ENCODE data around the gene ANKRD52.
"Not testable (repeated sequence)": the region's sequence is repeated elsewhere in the genome, so short reads cannot be mapped to it uniquely, and the experiment has no call there.

Gene ANKRD52

DNA sequence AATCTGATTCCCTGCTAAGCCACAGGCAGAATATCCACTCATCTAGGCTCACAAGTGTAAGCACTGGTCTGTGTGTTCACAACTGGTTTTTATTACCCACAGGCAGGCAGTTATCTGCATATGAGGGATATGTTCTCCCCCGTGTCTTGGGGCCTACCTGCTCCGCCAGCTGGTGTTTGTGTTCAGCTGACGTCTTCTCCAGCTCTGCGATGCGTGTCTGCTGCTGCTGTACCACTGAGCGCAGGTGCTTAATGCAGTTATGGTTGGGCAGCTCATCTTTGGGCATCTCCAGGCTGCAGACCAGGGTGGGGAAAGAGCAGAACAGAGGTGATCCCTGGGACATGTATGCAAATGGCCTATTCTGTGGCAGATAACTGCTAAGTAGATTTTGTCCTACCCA, 50.2 kb downstream of the ANKRD52 start:
- Histone ChIP-seq H3K79me2 (ENCODE audit: control insufficient read depth, insufficient read depth, low read length, unreplicated experiment) (no peaks in the 10 kb centered on the region), H3K36me3 (ENCODE audit: insufficient read depth, low read length) (peaks cover 22% of the 10 kb centered on the region), H3K4me3 (ENCODE audit: low read depth, low read length) (no peak overlapping the region), H3K27ac (ENCODE audit: low read depth, low read length) (no peak overlapping the region), H2AFZ (ENCODE audit: low read length, unreplicated experiment) (no peak overlapping the region), H3K4me1 (ENCODE audit: control insufficient read depth, insufficient read depth, low read length, unreplicated experiment) (peaks cover 9% of the 10 kb centered on the region), H3K27me3 (ENCODE audit: insufficient read depth, low read length) (no peaks in the 10 kb centered on the region)

DNA sequence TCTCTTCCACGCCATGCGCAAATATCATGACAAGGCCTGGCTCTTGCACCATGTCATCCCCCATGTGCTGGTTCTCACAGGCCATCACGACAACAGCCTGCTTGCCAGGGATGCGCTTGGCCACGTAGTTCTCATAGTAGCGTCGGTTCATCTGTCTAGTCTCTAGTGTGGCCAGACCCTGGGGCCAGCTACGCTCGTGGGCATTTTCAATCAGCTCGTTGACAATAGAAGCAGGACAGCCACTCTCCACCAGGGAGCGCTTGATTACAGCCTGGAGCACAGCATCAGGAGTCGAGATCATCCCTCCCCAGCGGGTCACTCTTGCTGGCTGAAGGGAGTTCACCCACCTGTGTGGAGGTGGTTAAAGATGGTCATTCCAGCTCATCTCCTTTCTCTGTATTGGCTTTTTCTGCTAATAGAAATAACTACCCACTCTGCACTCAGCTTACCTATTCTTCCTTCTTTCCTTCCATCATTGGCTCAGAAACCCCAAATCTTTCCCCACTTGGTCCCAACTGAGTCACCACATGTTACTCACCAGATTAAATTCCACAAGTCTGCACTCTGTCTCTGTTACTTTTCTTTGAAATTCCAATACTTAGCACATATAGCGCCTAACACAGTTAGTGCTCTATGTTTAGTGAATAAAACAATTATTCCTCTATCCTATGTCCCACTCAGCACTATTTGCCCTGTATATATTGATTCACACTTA, 51.6 kb downstream of the ANKRD52 start:
- peaks cover 15% of the 10 kb centered on the region for H3K36me3 ChIP-seq (ENCODE audit: insufficient read depth, low read length)
- H3K27me3 ChIP-seq (ENCODE audit: insufficient read depth, low read length), result no peaks in the 10 kb centered on the region
- H3K27ac ChIP-seq (ENCODE audit: low read depth, low read length), result peak overlapping the region; percentile 17; the same call in 1 of the 2 replicates

DNA sequence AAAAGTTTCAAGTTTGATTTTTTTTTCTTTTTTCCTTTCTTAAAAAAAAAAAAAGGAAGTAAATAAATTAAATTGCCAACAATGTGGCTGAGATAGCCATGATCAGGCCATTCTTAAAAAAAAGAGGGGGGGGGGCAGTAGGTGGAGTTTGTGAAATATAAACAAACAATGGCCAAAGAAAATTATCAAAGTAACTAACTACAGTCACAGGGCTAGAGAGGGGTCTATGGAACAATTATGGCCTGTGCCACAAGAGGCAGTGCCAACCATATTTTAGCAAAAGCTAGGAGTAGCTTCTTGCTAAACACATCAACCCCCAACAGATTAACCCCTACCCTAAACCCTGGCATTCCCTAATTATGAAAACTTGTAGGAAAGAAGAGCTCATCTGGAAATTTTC, 52.7 kb downstream of the ANKRD52 start:
- Histone ChIP-seq H3K4me3 (ENCODE audit: low read depth, low read length) (no peak overlapping the region), H2AFZ (ENCODE audit: low read length, unreplicated experiment) (no peak overlapping the region), H3K36me3 (ENCODE audit: insufficient read depth, low read length) (peaks cover 15% of the 10 kb centered on the region), H3K79me2 (ENCODE audit: control insufficient read depth, insufficient read depth, low read length, unreplicated experiment) (no peaks in the 10 kb centered on the region), H3K4me1 (ENCODE audit: control insufficient read depth, insufficient read depth, low read length, unreplicated experiment) (peaks cover 9% of the 10 kb centered on the region), H3K27ac (ENCODE audit: low read depth, low read length) (no peak overlapping the region), H3K27me3 (ENCODE audit: insufficient read depth, low read length) (no peaks in the 10 kb centered on the region)

More for the DNA sequence above, 51.6 kb downstream of the ANKRD52 start:
- Histone ChIP-seq H2AFZ (ENCODE audit: low read length, unreplicated experiment) (no peak overlapping the region), H3K4me1 (ENCODE audit: control insufficient read depth, insufficient read depth, low read length, unreplicated experiment) (peaks cover 9% of the 10 kb centered on the region), H3K4me3 (ENCODE audit: low read depth, low read length) (no peak overlapping the region), H3K79me2 (ENCODE audit: control insufficient read depth, insufficient read depth, low read length, unreplicated experiment) (no peaks in the 10 kb centered on the region)

DNA sequence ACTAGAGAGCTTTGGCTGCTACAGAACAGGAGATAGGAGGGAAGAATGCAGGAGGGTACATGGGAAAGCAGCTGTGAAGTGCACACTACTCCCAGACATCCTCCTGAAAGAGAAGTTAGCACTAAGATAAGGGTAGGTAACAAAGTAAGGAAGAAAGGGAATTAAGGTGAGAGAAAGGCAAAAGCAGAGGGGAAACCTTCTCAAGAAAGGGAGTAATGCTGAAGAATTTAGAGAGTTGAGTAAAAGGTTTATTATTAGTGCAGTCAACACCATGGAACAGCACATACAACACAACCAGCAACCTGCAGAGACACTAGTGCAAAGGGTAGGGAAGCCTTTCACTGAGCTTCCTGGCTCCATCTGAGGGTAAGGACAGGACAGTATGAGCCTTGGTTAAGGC, 53.9 kb downstream of the ANKRD52 start:
- Histone ChIP-seq H3K79me2 (ENCODE audit: control insufficient read depth, insufficient read depth, low read length, unreplicated experiment) (no peaks in the 10 kb centered on the region), H3K27ac (ENCODE audit: low read depth, low read length) (no peak overlapping the region), H2AFZ (ENCODE audit: low read length, unreplicated experiment) (no peak overlapping the region), H3K27me3 (ENCODE audit: insufficient read depth, low read length) (no peaks in the 10 kb centered on the region), H3K4me1 (ENCODE audit: control insufficient read depth, insufficient read depth, low read length, unreplicated experiment) (peaks cover 9% of the 10 kb centered on the region), H3K4me3 (ENCODE audit: low read depth, low read length) (no peak overlapping the region), H3K36me3 (ENCODE audit: insufficient read depth, low read length) (peaks cover 11% of the 10 kb centered on the region)

DNA sequence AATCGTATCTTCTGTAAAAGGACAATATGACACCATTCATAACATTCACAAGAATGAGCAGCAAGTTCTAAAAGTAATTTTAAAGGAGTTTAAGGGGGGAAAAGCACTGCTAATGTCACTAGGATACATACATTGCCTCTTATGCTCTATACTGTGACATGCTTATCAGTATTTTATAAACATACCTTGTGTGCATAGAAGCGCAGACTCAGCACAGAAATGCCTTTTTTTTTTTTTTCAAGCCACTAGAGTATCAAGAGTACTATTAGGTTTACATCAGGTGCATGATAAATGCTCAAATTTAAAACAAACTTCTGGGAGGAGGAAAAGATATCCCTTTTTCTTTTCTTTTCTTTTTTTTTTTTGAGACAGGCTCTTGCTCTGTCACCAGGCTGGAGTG, 55.3 kb downstream of the ANKRD52 start:
- H3K36me3 ChIP-seq (ENCODE audit: insufficient read depth, low read length), result peaks cover 11% of the 10 kb centered on the region
- H3K4me3 ChIP-seq (ENCODE audit: low read depth, low read length), result no peak overlapping the region
- peaks cover 9% of the 10 kb centered on the region for H3K4me1 ChIP-seq (ENCODE audit: control insufficient read depth, insufficient read depth, low read length, unreplicated experiment)
- no peak overlapping the region for H2AFZ ChIP-seq (ENCODE audit: low read length, unreplicated experiment)
- no peaks in the 10 kb centered on the region for H3K79me2 ChIP-seq (ENCODE audit: control insufficient read depth, insufficient read depth, low read length, unreplicated experiment)
- no peak overlapping the region for H3K27ac ChIP-seq (ENCODE audit: low read depth, low read length)
- no peaks in the 10 kb centered on the region for H3K27me3 ChIP-seq (ENCODE audit: insufficient read depth, low read length)

DNA sequence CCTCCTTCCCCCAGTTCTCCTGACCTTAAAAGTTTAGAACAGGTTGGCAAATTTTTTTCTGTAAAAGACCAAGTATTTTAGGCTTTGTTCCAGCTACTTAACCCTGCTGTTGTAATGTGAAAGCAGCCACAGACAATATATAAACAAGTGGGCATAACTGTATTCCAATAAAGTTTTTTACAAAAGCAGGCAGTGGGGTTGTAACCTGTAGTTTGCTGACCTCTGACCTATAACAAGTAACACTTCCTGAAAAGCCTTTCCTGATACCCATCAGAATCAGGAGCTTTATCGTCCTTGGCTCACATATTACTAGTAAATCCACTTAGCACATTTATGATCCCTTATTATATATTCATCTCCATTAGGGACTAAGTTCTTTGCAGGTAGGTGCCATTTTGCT, 55.8 kb downstream of the ANKRD52 start:
- peaks cover 11% of the 10 kb centered on the region for H3K36me3 ChIP-seq (ENCODE audit: insufficient read depth, low read length)
- H3K27me3 ChIP-seq (ENCODE audit: insufficient read depth, low read length), result no peaks in the 10 kb centered on the region
- no peak overlapping the region for H3K27ac ChIP-seq (ENCODE audit: low read depth, low read length)
- no peaks in the 10 kb centered on the region for H3K79me2 ChIP-seq (ENCODE audit: control insufficient read depth, insufficient read depth, low read length, unreplicated experiment)
- H3K4me1 ChIP-seq (ENCODE audit: control insufficient read depth, insufficient read depth, low read length, unreplicated experiment), result peaks cover 5% of the 10 kb centered on the region
- H3K4me3 ChIP-seq (ENCODE audit: low read depth, low read length), result no peak overlapping the region
- no peak overlapping the region for H2AFZ ChIP-seq (ENCODE audit: low read length, unreplicated experiment)

DNA sequence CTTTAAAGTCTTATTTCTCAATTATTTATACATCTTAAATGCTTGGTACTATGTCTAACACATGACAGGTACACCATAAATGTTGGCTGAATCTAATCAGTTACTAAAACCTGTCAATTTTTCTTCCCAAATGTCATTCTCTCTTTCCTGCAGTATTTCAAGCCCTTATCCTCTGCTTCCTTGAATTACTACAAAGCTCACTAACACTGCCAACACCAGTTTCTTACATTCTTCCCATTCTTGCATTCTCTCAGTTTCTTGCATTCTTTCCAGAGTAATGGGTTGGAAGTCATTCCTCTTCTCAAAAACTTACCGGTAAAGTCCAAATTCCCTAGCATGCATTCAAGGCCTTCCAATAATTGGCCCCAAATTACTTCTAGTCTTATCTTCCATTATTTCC, 59.3 kb downstream of the ANKRD52 start:
- no peaks in the 10 kb centered on the region for H3K36me3 ChIP-seq (ENCODE audit: insufficient read depth, low read length)
- no peaks in the 10 kb centered on the region for H3K27me3 ChIP-seq (ENCODE audit: insufficient read depth, low read length)
- H3K79me2 ChIP-seq (ENCODE audit: control insufficient read depth, insufficient read depth, low read length, unreplicated experiment), result no peaks in the 10 kb centered on the region
- peaks cover 3% of the 10 kb centered on the region for H3K4me1 ChIP-seq (ENCODE audit: control insufficient read depth, insufficient read depth, low read length, unreplicated experiment)
- no peak overlapping the region for H3K27ac ChIP-seq (ENCODE audit: low read depth, low read length)
- H2AFZ ChIP-seq (ENCODE audit: low read length, unreplicated experiment), result no peak overlapping the region
- H3K4me3 ChIP-seq (ENCODE audit: low read depth, low read length), result no peak overlapping the region

DNA sequence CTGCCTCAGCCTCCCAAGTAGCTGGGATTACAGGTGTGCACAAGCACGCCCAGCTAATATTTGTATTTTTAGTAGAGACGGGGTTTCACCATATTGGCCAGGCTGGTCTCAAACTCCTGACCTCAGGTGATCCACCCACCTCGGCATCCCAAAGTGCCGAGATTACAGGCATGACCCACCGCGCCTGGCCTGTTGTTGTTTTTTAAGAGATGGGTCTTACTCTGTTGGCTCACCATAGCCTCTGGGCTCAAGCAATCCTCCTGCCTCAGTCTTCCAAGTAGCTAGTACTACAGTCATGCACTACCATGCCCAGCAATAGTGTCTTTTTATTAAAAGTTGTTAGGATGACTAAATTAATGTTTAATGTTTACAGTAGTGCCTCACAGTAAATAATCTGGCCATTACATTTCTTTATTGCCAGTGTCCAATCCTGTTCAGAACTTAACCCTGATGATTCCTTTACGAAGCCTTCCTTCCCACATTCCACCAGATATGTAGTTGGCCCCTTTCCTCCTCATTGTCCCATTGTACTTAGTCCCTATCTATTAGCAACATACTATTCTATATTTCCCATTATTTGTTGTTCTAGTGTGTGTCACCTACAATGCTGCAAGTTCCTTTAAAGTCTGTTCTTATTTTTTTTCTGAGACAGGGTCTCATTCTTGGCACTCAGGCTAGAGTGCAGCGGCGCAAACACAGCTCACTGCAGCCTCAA, 60.1 kb downstream of the ANKRD52 start:
- Histone ChIP-seq H3K27ac (ENCODE audit: low read depth, low read length) (no peak overlapping the region), H3K4me1 (ENCODE audit: control insufficient read depth, insufficient read depth, low read length, unreplicated experiment) (peaks cover 6% of the 10 kb centered on the region), H3K4me3 (ENCODE audit: low read depth, low read length) (no peak overlapping the region), H2AFZ (ENCODE audit: low read length, unreplicated experiment) (no peak overlapping the region), H3K79me2 (ENCODE audit: control insufficient read depth, insufficient read depth, low read length, unreplicated experiment) (no peaks in the 10 kb centered on the region), H3K27me3 (ENCODE audit: insufficient read depth, low read length) (no peaks in the 10 kb centered on the region), H3K36me3 (ENCODE audit: insufficient read depth, low read length) (no peaks in the 10 kb centered on the region)

DNA sequence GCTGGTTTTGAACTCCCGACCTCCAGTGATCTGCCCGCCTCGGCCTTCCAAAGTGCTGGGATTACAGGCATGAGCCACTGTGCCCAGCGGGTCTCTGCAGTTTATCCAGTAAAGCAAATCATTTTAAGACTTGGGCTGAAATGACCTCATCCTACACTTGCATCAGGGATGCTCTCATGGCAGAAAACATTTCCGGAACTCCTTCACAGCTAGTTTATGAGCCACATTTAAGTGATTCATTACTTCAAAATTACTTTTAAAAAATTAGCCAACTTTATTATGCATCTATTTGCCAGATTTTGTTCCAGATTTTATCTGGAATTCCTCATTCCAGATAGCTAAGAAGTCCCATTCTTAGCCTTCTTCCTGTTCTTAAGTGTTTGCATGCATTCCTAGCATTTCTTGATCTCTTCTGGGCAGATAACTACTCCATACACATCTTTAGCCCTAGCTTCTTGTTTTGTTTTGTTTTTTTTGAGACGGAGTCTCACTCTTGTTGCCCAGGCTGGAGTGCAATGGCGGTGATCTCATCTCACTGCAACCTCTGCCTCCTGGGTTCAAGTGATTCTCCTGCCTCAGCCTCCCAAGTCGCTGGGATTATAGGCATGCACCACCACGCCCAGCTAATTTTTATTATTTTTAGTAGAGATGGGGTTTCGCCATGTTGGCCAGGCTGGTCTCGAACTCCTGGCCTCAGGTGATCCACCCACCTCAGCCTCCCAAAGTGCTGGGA, 61.2 kb downstream of the ANKRD52 start:
- not testable (repeated sequence) for H3K4me3 ChIP-seq (ENCODE audit: low read depth, low read length); H3K79me2 ChIP-seq (ENCODE audit: control insufficient read depth, insufficient read depth, low read length, unreplicated experiment); H3K36me3 ChIP-seq (ENCODE audit: insufficient read depth, low read length); H3K27me3 ChIP-seq (ENCODE audit: insufficient read depth, low read length); H3K4me1 ChIP-seq (ENCODE audit: control insufficient read depth, insufficient read depth, low read length, unreplicated experiment)
- Histone ChIP-seq H3K27ac (ENCODE audit: low read depth, low read length) (peak overlapping the region; percentile 66), H2AFZ (ENCODE audit: low read length, unreplicated experiment) (peak overlapping the region; percentile 62)

DNA sequence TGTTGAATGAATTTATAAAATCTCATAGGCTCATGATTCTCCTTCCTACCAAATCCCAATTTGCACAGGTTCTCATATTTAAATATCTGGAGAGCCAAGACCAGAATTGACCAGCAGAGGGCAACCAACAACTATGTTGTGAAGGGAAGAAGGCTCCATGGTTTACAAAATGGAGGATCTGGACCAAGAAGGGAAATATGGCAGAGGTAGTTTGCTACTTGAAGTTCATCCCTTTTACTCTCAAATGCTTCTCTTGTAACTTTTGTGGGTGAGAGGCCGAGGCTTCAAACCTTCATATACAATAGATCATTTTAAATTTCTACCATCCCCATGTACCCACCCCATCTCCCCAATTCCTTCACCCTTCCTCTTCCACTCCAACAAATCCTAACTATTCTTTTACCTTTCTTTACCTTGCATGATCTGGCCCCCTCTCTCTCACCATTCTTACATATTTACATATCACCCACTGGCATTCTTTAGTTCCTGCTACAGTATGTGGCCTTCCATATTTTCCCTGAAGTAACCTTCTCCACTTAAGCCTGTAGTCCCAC, 65.1 kb downstream of the ANKRD52 start:
- no peak overlapping the region for H3K4me3 ChIP-seq (ENCODE audit: low read depth, low read length)

More for the DNA sequence above, 65.1 kb downstream of the ANKRD52 start:
- peaks cover 12% of the 10 kb centered on the region for H3K4me1 ChIP-seq (ENCODE audit: control insufficient read depth, insufficient read depth, low read length, unreplicated experiment)
- H2AFZ ChIP-seq (ENCODE audit: low read length, unreplicated experiment), result peak overlapping the region; percentile 100
- no peaks in the 10 kb centered on the region for H3K36me3 ChIP-seq (ENCODE audit: insufficient read depth, low read length)
- no peaks in the 10 kb centered on the region for H3K27me3 ChIP-seq (ENCODE audit: insufficient read depth, low read length)
- no peak overlapping the region for H3K27ac ChIP-seq (ENCODE audit: low read depth, low read length)
- peaks cover 10% of the 10 kb centered on the region for H3K79me2 ChIP-seq (ENCODE audit: control insufficient read depth, insufficient read depth, low read length, unreplicated experiment)

Measured in ACC112 (cell line).